Karpas-422 (cell line): ENCODE results near the gene SEMA3D. TPM values are rescaled to one million over a fixed set of nuclear protein-coding genes. Genes with fewer than 3 reads are reported as not detected.

Source experiments
- DNase-seq: peaks from one replicate; pipeline ENCODE4 v3.0.0-alpha.2; 2015
- H2AFZ ChIP-seq: fragments of 200-600 bp; sonication (generic); 2 replicates; pipeline ENCODE4 v1.6.1; 2014; ENCODE audit warnings: antibody characterized with exemption, low read length, mixed read lengths
- H3K27ac ChIP-seq: fragments of 200-600 bp; sonication (generic); 2 replicates; pipeline ENCODE4 v1.5.1; 2014; ENCODE audit warnings: mild to moderate bottlenecking, low read length, moderate library complexity
- H3K27me3 ChIP-seq: fragments of 200-600 bp; sonication (generic); 2 replicates; pipeline ENCODE4 v1.6.1; 2014; ENCODE audit warnings: low read length, mixed read lengths
- H3K36me3 ChIP-seq: fragments of 200-600 bp; sonication (generic); 2 replicates; pipeline ENCODE4 v1.6.1; 2014; ENCODE audit warnings: low read length, mixed read lengths; ENCODE audit not compliant: insufficient read depth
- H3K4me1 ChIP-seq: fragments of 200-600 bp; sonication (generic); 2 replicates; pipeline ENCODE4 v1.6.1; 2014; ENCODE audit warnings: mild to moderate bottlenecking, low read length, mixed read lengths
- H3K4me2 ChIP-seq: fragments of 200-600 bp; sonication (generic); 2 replicates; pipeline ENCODE4 v1.6.1; 2014; ENCODE audit warnings: low read length, low read depth, mild to moderate bottlenecking; ENCODE audit not compliant: poor library complexity, severe bottlenecking
- H3K4me3 ChIP-seq: fragments of 200-600 bp; sonication (generic); 2 replicates; pipeline ENCODE4 v1.5.1; 2014; ENCODE audit warnings: mild to moderate bottlenecking, antibody characterized with exemption, low read length, mixed read lengths
- H3K79me2 ChIP-seq: fragments of 200-600 bp; sonication (generic); 2 replicates; pipeline ENCODE4 v1.6.1; 2014; ENCODE audit warnings: mild to moderate bottlenecking, low read length, mixed read lengths
- H3K9ac ChIP-seq: fragments of 200-600 bp; sonication (generic); 2 replicates; pipeline ENCODE4 v1.6.0; 2014; ENCODE audit warnings: low read length
- H3K9me2 ChIP-seq: fragments of 200-600 bp; sonication (generic), shearing (Covaris generic); replicated peaks from 2 replicates; pipeline ENCODE4 v1.6.0; 2014; ENCODE audit warnings: mild to moderate bottlenecking, low read length, moderate library complexity; ENCODE audit not compliant: insufficient read depth
- H3K9me3 ChIP-seq: fragments of 300-700, 200-600 bp; sonication (generic); 2 replicates; pipeline ENCODE4 v1.6.1; 2014; ENCODE audit warnings: low read length, mixed read lengths
- H4K20me1 ChIP-seq: fragments of 200-600 bp; sonication (generic); 2 replicates; pipeline ENCODE4 v1.6.1; 2014; ENCODE audit warnings: mild to moderate bottlenecking, antibody characterized with exemption, low read length, low read depth; ENCODE audit not compliant: insufficient read depth
- total RNA-seq: library from RNA; depleted of rRNA; stranded (reverse); fragments of >200 nt; shearing (Covaris generic); gene quantifications from 2 replicates; pipeline ENCODE4 v1.2.3, GENCODE V29; 2014; ENCODE audit warnings: low replicate concordance

SEMA3D gene
- total RNA-seq, 1 experiment from 2014 or later = not detected

DNA sequence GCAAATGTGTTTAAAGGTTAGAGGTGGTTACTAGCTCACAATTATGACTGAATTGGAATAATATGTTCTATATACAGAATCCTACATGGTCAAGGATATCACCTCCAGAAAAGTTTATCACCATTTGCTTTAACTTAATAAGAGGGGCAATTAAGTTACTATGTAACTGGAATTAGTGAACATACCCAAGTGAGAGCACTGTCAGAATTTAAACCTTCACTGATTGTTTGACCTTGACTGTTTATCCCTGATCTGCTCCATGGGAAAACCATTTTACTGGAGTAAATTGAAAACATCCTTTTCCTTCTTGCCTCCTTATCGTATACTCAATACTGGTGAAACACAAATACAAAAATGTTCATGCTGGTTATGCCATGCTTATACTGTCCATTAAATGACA, 107.4 kb downstream of the SEMA3D start:
- H3K79me2 ChIP-seq = no peaks in the 10 kb centered on the region
- no peaks in the 10 kb centered on the region for H3K9me2 ChIP-seq
- no peak for DNase-seq
- H2AFZ ChIP-seq = no peak overlapping the region
- no peak overlapping the region for H3K4me3 ChIP-seq
- H3K4me2 ChIP-seq = no peak overlapping the region
- no peak overlapping the region for H3K9ac ChIP-seq
- no peaks in the 10 kb centered on the region for H4K20me1 ChIP-seq
- no peak overlapping the region for H3K27ac ChIP-seq
- H3K9me3 ChIP-seq = peaks cover 19% of the 10 kb centered on the region; the same call in 1 of the 2 replicates
- H3K27me3 ChIP-seq = no peaks in the 10 kb centered on the region
- H3K36me3 ChIP-seq = no peaks in the 10 kb centered on the region
- H3K4me1 ChIP-seq = no peaks in the 10 kb centered on the region

DNA sequence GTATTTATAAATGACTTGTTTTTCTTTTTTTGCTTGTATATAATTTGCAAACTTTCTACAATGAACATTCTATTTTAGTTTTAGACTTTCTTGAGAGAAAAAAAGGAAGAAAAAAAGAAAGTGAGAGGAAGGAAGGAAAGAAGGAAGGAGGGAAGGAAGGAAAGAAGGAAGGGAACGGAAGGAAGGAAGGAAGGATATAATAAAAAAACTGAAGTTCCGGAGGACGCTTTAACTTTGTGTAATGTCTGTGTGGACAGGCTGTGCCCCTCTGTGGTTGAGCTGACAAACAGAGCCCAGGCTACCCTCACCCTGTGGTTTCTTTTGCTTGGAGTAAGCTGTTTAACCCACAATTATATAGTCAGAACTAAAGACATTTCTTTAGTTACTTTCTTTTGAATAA, 108.7 kb downstream of the SEMA3D start:
- no peak for DNase-seq
- no peaks in the 10 kb centered on the region for H3K9me2 ChIP-seq
- H3K9me3 ChIP-seq = peaks cover 25% of the 10 kb centered on the region; the same call in 1 of the 2 replicates
- no peak overlapping the region for H2AFZ ChIP-seq
- H3K4me2 ChIP-seq = no peak overlapping the region
- no peak overlapping the region for H3K9ac ChIP-seq
- no peaks in the 10 kb centered on the region for H3K27me3 ChIP-seq
- no peak overlapping the region for H3K4me3 ChIP-seq
- H3K4me1 ChIP-seq = no peaks in the 10 kb centered on the region
- no peaks in the 10 kb centered on the region for H3K36me3 ChIP-seq
- H3K79me2 ChIP-seq = no peaks in the 10 kb centered on the region
- no peak overlapping the region for H3K27ac ChIP-seq
- no peaks in the 10 kb centered on the region for H4K20me1 ChIP-seq

DNA sequence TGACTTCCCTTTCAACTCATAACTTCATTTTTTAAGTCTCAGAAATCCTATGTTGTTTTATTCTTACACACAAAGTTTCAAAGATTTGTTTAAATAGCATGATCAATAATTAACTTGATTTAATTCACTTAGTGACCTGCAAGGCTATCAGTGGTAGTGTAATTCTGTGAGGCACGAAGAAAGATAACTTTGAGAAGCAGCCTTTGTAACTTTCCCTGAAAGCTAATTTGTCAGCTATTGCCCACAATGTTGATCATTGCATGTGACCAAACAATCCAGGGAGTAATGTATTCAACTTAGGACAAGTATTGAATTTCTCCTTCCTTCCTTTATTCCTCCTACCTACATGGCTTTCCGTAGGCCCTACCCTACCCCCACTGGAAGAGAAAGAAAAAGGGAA, 111.0 kb downstream of the SEMA3D start:
- Histone ChIP-seq H2AFZ (no peak overlapping the region), H3K27me3 (no peaks in the 10 kb centered on the region), H3K9ac (no peak overlapping the region), H4K20me1 (no peaks in the 10 kb centered on the region), H3K79me2 (no peaks in the 10 kb centered on the region), H3K9me3 (peaks cover 17% of the 10 kb centered on the region; the same call in 1 of the 2 replicates), H3K4me2 (no peak overlapping the region), H3K4me3 (no peak overlapping the region), H3K36me3 (no peaks in the 10 kb centered on the region), H3K4me1 (no peaks in the 10 kb centered on the region), H3K9me2 (no peaks in the 10 kb centered on the region), H3K27ac (no peak overlapping the region)
- no peak for DNase-seq

DNA sequence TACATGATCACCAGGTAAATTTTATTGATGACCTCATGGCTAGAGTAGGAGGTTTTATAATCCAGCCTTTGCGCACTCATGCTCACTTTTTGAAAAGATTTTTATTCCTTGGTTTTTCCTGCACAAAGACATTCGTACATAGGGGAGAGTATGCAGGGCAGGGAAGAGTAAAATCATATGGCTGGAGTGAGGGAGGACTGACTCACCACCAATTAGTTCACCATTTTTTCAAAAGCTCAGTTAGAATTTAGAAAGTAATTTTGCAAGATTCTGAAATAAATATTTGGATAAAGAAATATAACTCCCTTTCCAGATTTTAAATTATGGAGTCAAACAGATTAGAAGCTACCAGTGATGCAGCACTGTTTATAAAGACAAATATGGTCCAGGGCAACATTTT, 111.9 kb downstream of the SEMA3D start:
- H3K27me3 ChIP-seq = no peaks in the 10 kb centered on the region
- H3K4me2 ChIP-seq = no peak overlapping the region
- DNase-seq = no peak
- H3K27ac ChIP-seq = no peak overlapping the region
- H3K9ac ChIP-seq = no peak overlapping the region
- no peaks in the 10 kb centered on the region for H3K79me2 ChIP-seq
- H3K4me1 ChIP-seq = no peaks in the 10 kb centered on the region
- peaks cover 19% of the 10 kb centered on the region for H3K9me3 ChIP-seq
- H4K20me1 ChIP-seq = no peaks in the 10 kb centered on the region
- H3K4me3 ChIP-seq = no peak overlapping the region
- H3K9me2 ChIP-seq = no peaks in the 10 kb centered on the region
- H2AFZ ChIP-seq = no peak overlapping the region
- H3K36me3 ChIP-seq = no peaks in the 10 kb centered on the region

DNA sequence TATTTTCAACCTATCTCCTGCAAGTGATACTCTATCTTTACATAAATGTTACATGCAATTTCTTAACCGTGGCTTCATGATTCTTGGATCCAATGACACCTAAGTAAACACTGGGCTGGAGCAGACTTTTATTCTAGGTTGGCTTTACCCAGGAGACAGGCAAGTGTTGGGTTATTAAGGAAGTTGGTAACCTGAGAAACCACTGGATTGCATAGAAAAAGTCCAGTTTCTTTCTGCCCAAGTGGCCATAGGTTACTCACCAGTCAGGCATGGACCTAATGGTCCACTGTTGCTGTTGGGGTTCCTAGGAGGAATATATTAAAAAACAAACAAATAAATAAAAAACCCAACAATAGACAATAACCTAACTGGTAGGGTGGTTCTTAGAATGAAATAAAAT, 112.8 kb downstream of the SEMA3D start:
- no peaks in the 10 kb centered on the region for H4K20me1 ChIP-seq
- no peaks in the 10 kb centered on the region; the same call in 1 of the 2 replicates for H3K9me2 ChIP-seq
- no peaks in the 10 kb centered on the region for H3K79me2 ChIP-seq
- no peak overlapping the region for H3K27ac ChIP-seq
- no peaks in the 10 kb centered on the region for H3K4me1 ChIP-seq
- no peak overlapping the region for H3K4me3 ChIP-seq
- H3K9ac ChIP-seq = no peak overlapping the region
- peaks cover 23% of the 10 kb centered on the region for H3K9me3 ChIP-seq
- H3K36me3 ChIP-seq = no peaks in the 10 kb centered on the region
- no peaks in the 10 kb centered on the region for H3K27me3 ChIP-seq
- H3K4me2 ChIP-seq = no peak overlapping the region
- DNase-seq = no peak
- H2AFZ ChIP-seq = no peak overlapping the region

DNA sequence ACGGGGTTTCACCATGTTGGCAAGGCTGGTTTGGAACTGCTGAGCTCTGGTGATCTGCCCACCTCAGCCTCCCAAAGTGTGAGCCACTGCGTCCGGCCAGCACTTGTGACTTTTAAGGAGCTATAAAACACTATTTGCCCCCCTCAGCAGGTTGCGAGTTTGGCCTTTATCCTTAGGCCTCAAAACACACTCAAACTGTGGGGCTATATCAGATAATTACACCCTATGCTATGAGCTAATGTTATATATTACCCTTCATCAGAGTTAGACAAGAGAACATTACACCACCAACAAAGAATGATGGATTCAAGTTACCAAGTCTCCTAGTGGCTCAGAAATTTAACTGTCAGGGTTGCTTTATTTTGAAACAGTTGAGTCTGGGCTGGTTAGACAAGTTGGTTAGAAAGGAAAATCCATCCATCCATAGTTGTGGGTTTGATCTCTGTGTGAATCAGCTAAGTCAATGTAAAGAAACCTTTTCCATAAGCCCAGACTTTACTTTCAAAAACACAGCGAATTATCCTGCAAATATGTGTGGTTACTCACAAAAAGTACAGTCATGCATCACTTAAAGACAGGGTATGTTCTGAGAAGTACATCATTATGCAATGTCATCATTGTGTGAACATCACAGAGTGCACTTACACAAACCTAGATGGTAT, 115.8 kb downstream of the SEMA3D start:
- Histone ChIP-seq H3K9me2 (no peaks in the 10 kb centered on the region; the same call in 1 of the 2 replicates), H3K27ac (no peak overlapping the region), H3K4me2 (no peak overlapping the region), H3K27me3 (no peaks in the 10 kb centered on the region), H3K4me1 (no peaks in the 10 kb centered on the region), H2AFZ (no peak overlapping the region), H3K9me3 (peaks cover 31% of the 10 kb centered on the region), H3K9ac (no peak overlapping the region), H3K79me2 (no peaks in the 10 kb centered on the region), H3K4me3 (no peak overlapping the region), H4K20me1 (no peaks in the 10 kb centered on the region), H3K36me3 (no peaks in the 10 kb centered on the region)
- DNase-seq = no peak

DNA sequence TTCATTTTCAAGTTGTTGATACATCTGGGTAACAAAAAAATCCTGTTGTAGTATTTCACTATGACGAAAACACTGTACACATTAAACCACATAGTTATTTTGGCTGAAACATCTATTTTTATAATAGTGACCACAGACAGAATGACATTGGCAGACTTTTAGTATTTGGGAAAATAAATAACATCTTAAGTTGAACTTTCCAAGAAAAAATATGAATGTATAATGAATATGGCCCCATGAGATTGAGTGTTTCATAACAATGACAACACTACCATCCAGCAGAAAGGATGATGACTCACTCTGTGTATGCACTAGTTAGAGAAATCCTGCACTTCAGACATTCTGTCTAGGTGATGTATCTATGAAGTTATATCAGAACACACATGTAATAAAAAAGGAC, 118.1 kb downstream of the SEMA3D start:
- Histone ChIP-seq H3K4me3 (no peak overlapping the region), H3K4me1 (no peaks in the 10 kb centered on the region), H3K36me3 (no peaks in the 10 kb centered on the region), H2AFZ (no peak overlapping the region), H3K9ac (no peak overlapping the region), H3K4me2 (no peak overlapping the region), H3K9me3 (peaks cover 26% of the 10 kb centered on the region), H3K27ac (no peak overlapping the region), H3K9me2 (no peaks in the 10 kb centered on the region; the same call in 1 of the 2 replicates), H3K79me2 (no peaks in the 10 kb centered on the region), H4K20me1 (no peaks in the 10 kb centered on the region), H3K27me3 (no peaks in the 10 kb centered on the region)
- DNase-seq = no peak

DNA sequence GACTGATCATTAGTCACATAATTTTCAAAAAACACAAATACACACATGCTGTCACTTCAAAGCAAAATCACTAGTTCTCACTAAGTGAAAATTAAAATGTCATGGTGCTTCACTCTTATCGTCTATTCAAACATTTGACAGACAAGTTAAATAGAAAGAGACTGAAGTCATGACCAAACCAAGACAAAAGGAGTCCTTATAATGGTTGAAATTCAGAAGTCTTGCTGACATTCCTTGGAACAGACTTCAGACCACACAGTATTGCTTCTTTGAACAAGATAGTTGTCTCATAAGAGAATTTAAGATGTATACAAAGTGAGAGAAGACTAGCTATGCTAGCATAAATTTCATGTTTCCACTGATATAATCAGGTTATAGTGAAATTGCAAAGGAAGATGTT, 119.5 kb downstream of the SEMA3D start:
- Histone ChIP-seq H3K36me3 (no peaks in the 10 kb centered on the region), H3K9ac (no peak overlapping the region), H3K27ac (no peak overlapping the region), H3K4me3 (no peak overlapping the region), H3K9me2 (no peaks in the 10 kb centered on the region; the same call in 1 of the 2 replicates), H4K20me1 (no peaks in the 10 kb centered on the region), H3K4me2 (no peak overlapping the region), H3K79me2 (no peaks in the 10 kb centered on the region), H3K4me1 (no peaks in the 10 kb centered on the region), H3K27me3 (no peaks in the 10 kb centered on the region), H2AFZ (no peak overlapping the region), H3K9me3 (peaks cover 17% of the 10 kb centered on the region)
- no peak for DNase-seq
